NOMO-1 treated with DMSO at 0.1 percent for 48 hours (cell line): Measurements from ENCODE around the gene WDR4.
"Not testable (repeated sequence)": the region's sequence is repeated elsewhere in the genome, so short reads cannot be mapped to it uniquely, and the experiment has no call there.

Experiments
- DNase-seq: peaks from one replicate; lab custom pipeline; 2025; ENCODE audit not compliant: unreplicated experiment; lab: John Stamatoyannopoulos, UW

WDR4 gene, protein sequence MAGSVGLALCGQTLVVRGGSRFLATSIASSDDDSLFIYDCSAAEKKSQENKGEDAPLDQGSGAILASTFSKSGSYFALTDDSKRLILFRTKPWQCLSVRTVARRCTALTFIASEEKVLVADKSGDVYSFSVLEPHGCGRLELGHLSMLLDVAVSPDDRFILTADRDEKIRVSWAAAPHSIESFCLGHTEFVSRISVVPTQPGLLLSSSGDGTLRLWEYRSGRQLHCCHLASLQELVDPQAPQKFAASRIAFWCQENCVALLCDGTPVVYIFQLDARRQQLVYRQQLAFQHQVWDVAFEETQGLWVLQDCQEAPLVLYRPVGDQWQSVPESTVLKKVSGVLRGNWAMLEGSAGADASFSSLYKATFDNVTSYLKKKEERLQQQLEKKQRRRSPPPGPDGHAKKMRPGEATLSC

GRCh38 chr21:42878993-42879787, at the start of gene WDR4:
WDR4 (minus strand) TSS chr21:42879539; CDS start chr21:42879495, 44 bp downstream.
- DNase-seq = peak; percentile 94

- DNase-seq = not testable (repeated sequence)
These were observed 48.3 kb upstream of the WDR4 start for GRCh38 chr21:42927474-42928200.

- DNase-seq = no peak
These were observed 46.0 kb upstream of the WDR4 start, which contains the start of gene ERVH48-1 for GRCh38 chr21:42925114-42925926. ERVH48-1 (minus strand) TSS chr21:42925630; CDS start chr21:42919006, 6,624 bp downstream.

DNA sequence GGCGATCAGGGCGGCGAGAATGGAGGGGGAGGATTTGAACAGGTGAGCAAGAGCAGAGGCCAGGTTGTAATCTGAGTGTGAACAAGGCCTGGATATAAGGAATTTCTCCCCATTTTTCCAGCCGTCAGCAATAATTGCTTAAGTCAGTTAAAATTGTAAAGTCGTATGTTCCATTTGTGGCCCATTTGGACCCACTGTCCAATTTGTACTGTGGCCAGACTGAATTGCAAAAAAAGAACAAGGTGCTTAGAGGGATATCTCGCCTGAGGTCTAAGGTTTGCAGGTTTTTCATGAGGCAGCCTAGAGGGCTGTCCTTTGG, 45.1 kb upstream of the WDR4 start:
- no peak for DNase-seq

GRCh38 chr21:42923553-42924432, 44.5 kb upstream of the WDR4 start:
- peak; percentile 92 for DNase-seq

DNA sequence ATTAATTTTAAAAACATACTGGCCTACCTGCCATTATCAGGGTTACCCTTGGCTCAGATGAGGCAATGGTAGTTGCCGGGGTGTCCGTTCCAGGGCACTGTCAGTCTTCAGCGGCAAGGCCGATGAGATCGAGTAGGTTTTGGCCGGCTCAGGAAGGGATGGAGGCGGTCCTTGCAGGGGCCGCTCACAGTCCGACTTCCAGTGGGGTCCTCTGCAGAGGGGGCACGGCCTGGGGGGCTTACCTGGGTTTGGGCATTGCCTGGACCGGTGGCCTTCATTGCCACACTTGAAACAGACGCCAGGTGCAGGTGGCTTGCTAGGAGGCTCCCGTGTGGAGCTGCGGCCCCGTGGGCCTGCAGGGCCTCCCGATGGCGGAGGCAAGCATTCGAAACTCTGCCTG, 43.6 kb upstream of the WDR4 start:
- DNase-seq = no peak

DNA sequence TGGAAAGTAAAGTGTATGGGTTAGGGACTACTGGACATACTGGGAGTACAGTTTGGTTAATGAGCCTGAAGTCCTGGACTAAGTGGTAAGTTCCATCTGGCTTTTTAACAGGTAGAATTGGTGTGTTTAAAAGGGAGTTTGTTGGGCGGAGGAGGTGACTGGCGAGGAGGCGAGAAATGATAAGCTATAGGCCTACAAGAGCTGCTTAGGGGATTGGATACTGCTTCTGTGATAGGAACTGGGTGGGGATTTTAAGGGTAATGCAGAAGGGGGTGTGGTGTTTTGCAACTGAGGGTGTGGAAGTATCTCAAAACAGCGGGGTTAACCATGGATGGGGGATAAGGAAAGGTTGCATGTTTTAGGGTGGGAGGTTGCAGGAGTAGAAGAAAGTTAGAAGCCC, 42.6 kb upstream of the WDR4 start:
- no peak for DNase-seq

DNA sequence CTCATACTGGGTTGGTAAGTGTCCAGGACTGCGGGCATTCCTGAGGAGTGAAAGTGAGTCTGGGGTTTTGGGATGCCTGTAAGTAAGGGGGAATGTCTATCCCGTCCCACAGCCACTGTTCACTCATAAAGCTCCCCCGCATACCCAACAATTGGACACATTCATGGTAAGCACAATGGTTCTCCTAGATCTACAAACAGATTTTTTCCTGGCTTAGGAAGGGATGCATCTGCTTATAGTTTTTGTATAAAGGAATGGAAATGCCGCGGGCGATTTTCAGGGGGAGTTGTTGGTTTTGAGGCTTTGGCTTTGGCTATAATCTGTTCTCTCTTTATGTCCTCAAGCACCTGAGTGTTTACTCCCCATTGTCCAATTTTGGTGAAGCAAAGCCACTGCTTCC, 39.0 kb upstream of the WDR4 start:
- no peak for DNase-seq

- no peak for DNase-seq
These were observed 34.1 kb upstream of the WDR4 start for GRCh38 chr21:42913476-42913875.

- DNase-seq = not testable (repeated sequence)
These were observed 32.6 kb upstream of the WDR4 start for GRCh38 chr21:42911920-42912319.

DNA sequence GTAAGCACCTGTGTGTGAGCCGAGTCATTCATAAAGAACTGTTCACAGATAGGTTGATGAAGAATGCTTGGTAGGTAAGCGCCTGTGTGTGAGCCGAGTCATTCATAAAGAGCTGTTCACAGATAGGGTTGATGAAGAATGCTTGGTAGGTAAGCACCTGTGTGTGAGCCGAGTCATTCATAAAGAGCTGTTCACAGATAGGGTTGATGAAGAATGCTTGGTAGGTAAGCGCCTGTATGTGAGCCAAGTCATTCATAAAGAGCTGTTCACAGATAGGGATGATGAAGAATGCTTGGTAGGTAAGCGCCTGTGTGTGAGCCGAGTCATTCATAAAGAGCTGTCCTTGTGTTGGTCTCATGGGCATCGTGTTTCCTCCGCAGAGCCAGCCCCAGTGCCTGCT, 29.1 kb upstream of the WDR4 start:
- not testable (repeated sequence) for DNase-seq

GRCh38 chr21:42906233-42906632, 26.9 kb upstream of the WDR4 start:
- DNase-seq = no peak

DNA sequence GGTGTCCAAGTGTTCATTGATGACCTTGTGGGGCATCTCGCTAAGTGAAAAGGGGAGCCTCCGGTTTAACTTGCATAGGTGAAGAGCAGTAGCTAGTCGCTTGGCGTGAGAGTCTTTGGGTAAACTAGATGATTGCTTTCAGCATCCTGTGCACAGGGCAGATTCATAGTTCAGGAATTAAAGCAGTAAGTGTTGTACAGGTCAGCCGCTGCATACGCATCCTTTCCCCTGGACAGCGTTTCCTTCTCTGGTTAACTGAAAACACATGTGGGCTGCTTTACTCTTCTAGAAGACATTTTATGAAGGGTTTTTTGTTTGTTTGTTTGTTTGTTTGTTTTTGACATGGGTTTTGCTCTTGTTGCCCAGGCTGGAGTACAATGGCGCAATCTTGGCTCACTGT, 25.9 kb upstream of the WDR4 start:
- no peak for DNase-seq

DNA sequence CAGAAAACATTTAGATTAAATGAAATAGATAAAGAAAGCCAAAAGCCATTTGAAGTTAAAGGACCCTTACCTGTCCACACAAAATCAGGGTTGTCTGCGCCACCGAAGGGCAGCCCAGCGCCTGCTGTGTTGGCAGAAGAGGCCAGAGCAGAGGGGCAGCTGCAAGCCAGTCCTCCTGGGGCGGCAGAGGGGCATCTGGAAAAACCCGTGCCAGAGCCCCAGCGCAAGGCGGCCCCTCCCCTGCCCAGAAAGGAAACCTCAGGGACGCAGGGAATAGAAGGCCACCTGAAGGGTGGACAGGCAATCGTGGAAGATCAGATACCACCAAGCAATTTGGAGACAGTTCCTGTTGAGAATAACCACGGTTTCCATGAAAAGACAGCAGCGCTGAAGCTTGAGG, 24.5 kb upstream of the WDR4 start:
- no peak for DNase-seq

GRCh38 chr21:42900446-42900845, 21.1 kb upstream of the WDR4 start:
- no peak for DNase-seq

GRCh38 chr21:42892931-42893755, 13.8 kb upstream of the WDR4 start, which contains the start of gene NDUFV3:
NDUFV3 (plus strand) TSS chr21:42893309; CDS start chr21:42893334, 25 bp downstream.
- DNase-seq = peak; percentile 98

DNA sequence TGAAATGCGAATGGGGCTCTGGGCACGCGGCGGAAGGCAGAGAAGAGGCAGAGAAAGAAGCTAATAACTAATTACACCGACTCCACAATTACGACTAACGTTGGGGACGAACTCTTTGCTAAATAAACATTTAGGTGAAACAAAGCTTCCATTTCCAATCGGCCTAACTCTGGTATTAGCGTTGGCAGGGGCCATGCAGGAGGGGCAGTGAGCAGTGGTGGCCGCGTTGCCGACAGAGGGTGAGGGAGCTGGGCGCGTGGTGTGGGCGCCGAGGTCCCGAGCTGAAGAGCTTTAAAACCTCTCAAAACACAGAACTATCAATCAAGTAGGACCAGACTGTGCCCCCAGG, 13.2 kb upstream of the WDR4 start:
- DNase-seq = peak; percentile 46

GRCh38 chr21:42887326-42887725, 8.0 kb upstream of the WDR4 start:
- no peak for DNase-seq

DNA sequence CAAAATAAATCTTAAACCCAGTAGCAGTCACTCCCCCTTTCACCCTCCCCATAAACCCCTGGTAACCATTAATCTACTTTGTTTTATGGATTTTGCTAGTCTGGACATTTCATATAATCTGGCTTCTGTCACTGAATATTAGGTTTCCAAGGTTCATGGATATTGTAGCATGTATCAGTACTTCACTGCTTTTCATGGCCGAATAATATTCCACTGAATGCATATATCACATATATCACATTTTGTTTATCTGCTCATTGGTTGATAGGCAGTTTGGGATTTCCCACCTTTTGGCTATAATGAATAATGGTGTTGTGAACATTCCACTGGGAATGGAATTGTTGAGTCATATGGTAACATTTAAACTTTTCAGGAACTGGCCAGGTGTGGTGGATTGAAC, 4.6 kb upstream of the WDR4 start:
- DNase-seq = no peak
